Right lobe of liver (tissue), 6 donors: Measurements from ENCODE around the gene CIITA. TPM values are rescaled to one million over a fixed set of nuclear protein-coding genes. Genes with fewer than 3 reads are reported as not detected.

ENCODE experiments used
- ATAC-seq, 4 donors: fragments of 200-7000 bp; cut with Tn5 transposase; one replicate each; pipeline ENCODE4 v1.9.1; 2020; ENCODE audit warnings: mild to moderate bottlenecking in 4 of 4, moderate library complexity in 4 of 4
- DNase-seq, 3 donors: peaks; one replicate each; pipeline ENCODE4 v3.0.0-alpha.2; 2020
- H3K27ac ChIP-seq, 3 donors: fragments of 200-600 bp; one replicate each; pipeline ENCODE4 v1.8.0; 2022
- H3K27me3 ChIP-seq, 2 donors: fragments of 200-600 bp; one replicate each; pipeline ENCODE4 v1.8.0; 2022
- H3K36me3 ChIP-seq, 4 donors: fragments of 200-600 bp; sonication (generic) in 1 of 4; one replicate each; pipeline versions ENCODE4 v1.5.1 to v1.8.0; 2017 to 2022; ENCODE audit warnings: control low read depth in 1 of 4
- H3K4me1 ChIP-seq, 4 donors: fragments of 200-600 bp; sonication (generic) in 1 of 4; one replicate each; pipeline versions ENCODE4 v1.5.1 to v1.8.0; 2017 to 2022; ENCODE audit warnings: control low read depth in 1 of 4
- H3K4me3 ChIP-seq, 3 donors: fragments of 200-600 bp; one replicate each; pipeline ENCODE4 v1.8.0; 2022
- H3K9me3 ChIP-seq, 4 donors: fragments of 200-600 bp; sonication (generic) in 1 of 4; one replicate each; pipeline versions ENCODE4 v1.5.1 to v1.8.0; 2017 to 2022; ENCODE audit warnings: control low read depth in 1 of 4
- CTCF ChIP-seq, 4 donors: fragments of 200-600 bp in 3 of 4; fragments of 450-650 bp in 1 of 4; IDR thresholded peaks; one replicate each; pipeline versions ENCODE4 v1.5.1 to v1.8.0; 2016 to 2022; ENCODE audit warnings: antibody characterized with exemption in 4 of 4, mild to moderate bottlenecking in 2 of 4
- POLR2A ChIP-seq: fragments of 450-650 bp; IDR thresholded peaks from one replicate; pipeline ENCODE4 v1.6.1; 2017; ENCODE audit warnings: antibody characterized with exemption, mild to moderate bottlenecking
- WGBS: methylation state at CpG from one replicate; pipeline ENCODE4 v1.1.6; 2018; ENCODE audit warnings: low coverage, low lambda C conversion rate; ENCODE audit not compliant: insufficient coverage; ENCODE audit errors: missing lambda C conversion rate; 5-methylcytosine and 5-hydroxymethylcytosine counted together
- intact Hi-C, 2 donors: fragments of 100-400 bp; cut with DNase I; formaldehyde crosslinking; loops; one replicate each; pipeline versions ENCODE4 v1.11.2 to v1.14.1; 2022
- total RNA-seq, 6 experiments: library from RNA; depleted of rRNA in 2 of 6; stranded (reverse); fragments of >200 nt in 2 of 6; fragmentation: NEBNext Ultra II Directional in 3 of 6; extraction: Animal tissue kit (Norgen Biotek cat#: 25700) in 3 of 6; gene quantifications; one replicate each; pipeline versions ENCODE4 v1.1.0 to v1.2.4, GENCODE V29; 2016 to 2023
- donor health status: DM: no; HTN: yes; CAD: no.
- donor health status: DM: no; HTN: no; CAD: no.
- donor health status: DM: no; HTN: no; CAD: no.
- donor health status: DM: no; HTN: yes; CAD: no.
- donor health status: DM: no; HTN: yes; CAD: no.

CIITA gene
- total RNA-seq, 6 experiments from 2014 or later = 0.95 to 6.4 (median 3.3) TPM

DNA sequence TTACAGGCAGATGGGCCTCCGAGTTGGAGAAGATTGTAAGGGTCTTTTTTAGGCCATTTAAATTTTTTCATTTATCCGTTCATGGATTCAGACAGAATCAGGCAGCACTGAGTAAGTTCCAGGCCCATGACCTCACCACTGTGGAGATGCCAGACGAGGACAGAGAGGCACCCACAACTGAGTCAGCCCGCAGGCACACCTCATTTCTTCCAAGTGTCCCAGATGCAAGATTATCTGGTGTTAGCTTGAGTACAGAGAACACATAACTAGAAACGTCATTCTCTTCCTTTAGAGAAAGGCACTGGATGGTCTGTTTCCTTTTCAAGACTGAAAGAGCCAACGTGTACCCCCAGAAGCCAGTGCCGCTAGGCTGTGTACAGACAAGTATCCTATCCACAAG is 84.2 kb downstream of the CIITA start:
- ATAC-seq (no peak), DNase-seq (no peak)
- peaks cover 0 to 18% (median 0%) of the 10 kb centered on the region in 4 donors for H3K4me1 ChIP-seq
- peaks cover 0 to 21% (median 2%) of the 10 kb centered on the region in 4 donors for H3K36me3 ChIP-seq
- 72% methylated on average over 4 of the region's 7 CpGs for WGBS
- H3K4me3 ChIP-seq = no peak overlapping the region
- TF ChIP-seq POLR2A = no peak
- no peak for TF ChIP-seq CTCF (IDR thresholded peaks at IDR 0.05)
- intact Hi-C loops = no loop called here
- H3K27me3 ChIP-seq = no peaks in the 10 kb centered on the region
- no peaks in the 10 kb centered on the region for H3K9me3 ChIP-seq
- H3K27ac ChIP-seq = no peak overlapping the region

- no peak for TF ChIP-seq POLR2A
- TF ChIP-seq CTCF (IDR thresholded peaks at IDR 0.05) = peak; percentile 88 to 97 (median 96)
- H3K4me3 ChIP-seq = no peak overlapping the region
- H3K36me3 ChIP-seq = peaks cover 0 to 10% (median 1%) of the 10 kb centered on the region in 4 donors
- no peaks in the 10 kb centered on the region for H3K9me3 ChIP-seq
- ATAC-seq = peak; percentile 92 to 97 (median 95)
- DNase-seq = peak; percentile 82 to 84 (median 83)
- intact Hi-C loops = no loop called here
- peaks cover 0 to 18% (median 0%) of the 10 kb centered on the region in 4 donors for H3K4me1 ChIP-seq
- H3K27ac ChIP-seq = no peak overlapping the region
- 22% methylated on average over 11 of the region's 20 CpGs for WGBS
- H3K27me3 ChIP-seq = no peaks in the 10 kb centered on the region
Observed at GRCh38 chr16:10964039-10964890, 87.3 kb downstream of the CIITA start.

DNA sequence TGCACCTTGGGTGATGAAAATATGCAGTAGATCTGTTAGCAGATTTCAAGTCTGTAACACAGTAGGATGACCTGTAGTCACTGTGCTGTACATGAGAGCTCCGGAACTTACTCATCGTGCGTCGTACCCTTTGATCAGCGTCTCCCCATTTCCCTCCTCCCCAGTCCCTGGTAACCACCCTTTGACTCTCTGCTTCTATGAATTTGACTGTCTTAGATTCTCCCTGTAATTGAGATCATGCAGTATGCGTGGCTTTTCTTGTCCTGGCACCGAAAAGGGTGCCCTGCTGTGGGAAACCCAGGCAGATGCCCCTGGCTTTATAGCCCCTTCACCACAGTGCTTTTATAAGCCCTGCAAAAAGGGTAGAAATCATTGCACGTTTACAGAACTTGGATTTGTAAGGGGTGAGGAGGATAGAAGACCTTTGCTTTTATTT is 87.9 kb downstream of the CIITA start:
- Histone ChIP-seq H3K27ac (no peak overlapping the region), H3K4me3 (no peak overlapping the region), H3K36me3 (peaks cover 0 to 10% (median 2%) of the 10 kb centered on the region in 4 donors), H3K9me3 (no peaks in the 10 kb centered on the region), H3K27me3 (no peaks in the 10 kb centered on the region), H3K4me1 (peaks cover 0 to 18% (median 0%) of the 10 kb centered on the region in 4 donors)
- DNase-seq = no peak
- no peak for ATAC-seq
- 70% methylated on average over 8 of the region's 8 CpGs for WGBS
- TF ChIP-seq CTCF (IDR thresholded peaks at IDR 0.05) (no peak), POLR2A (no peak)
- intact Hi-C loops = no loop called here

DNA sequence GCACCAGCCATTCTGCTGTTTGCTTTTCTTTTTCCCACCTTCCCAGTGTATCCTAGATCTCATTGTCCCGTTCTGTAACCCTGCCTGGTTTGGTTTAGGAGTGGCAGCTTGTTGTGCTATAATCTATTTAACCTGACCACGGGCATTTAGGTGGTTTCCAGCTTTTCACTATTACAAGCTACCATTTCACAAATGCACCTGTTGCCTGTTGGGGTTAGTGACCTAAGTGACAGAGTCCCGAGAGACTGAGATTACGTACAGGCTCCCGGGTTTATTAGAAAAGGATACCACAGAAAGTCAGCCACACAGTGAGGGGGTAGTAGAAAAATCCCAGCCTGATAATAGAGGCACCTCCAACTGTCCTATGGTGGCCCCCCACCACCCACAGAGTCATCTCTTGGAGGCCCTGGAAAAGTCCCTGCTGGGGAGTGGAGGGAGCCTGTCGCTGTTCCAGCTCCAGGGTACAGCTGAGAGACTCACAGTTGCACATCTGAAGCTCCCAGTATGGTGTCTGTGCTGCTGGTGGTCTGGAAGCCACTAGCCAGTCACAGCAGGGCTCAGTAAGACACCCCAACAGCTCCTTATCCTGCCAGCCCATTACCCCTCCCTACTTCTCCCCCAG is 88.5 kb downstream of the CIITA start:
- Histone ChIP-seq H3K27ac (no peak overlapping the region), H3K9me3 (no peaks in the 10 kb centered on the region), H3K27me3 (no peaks in the 10 kb centered on the region), H3K4me3 (no peak overlapping the region), H3K36me3 (peaks cover 0 to 10% (median 3%) of the 10 kb centered on the region in 4 donors), H3K4me1 (peaks cover 0 to 18% (median 0%) of the 10 kb centered on the region in 4 donors)
- no peak for TF ChIP-seq POLR2A
- no peak for TF ChIP-seq CTCF (IDR thresholded peaks at IDR 0.05)
- intact Hi-C loops = no loop called here
- WGBS = 23% methylated on average over 6 of the region's 6 CpGs
- no peak for DNase-seq
- peak in 3 of 4 donors; percentile 32 to 74 (median 38) for ATAC-seq
